GM19238 (cell line): Measurements from ENCODE around the gene ANXA6.

ENCODE experiments used
- DNase-seq: peaks from one replicate; pipeline ENCODE4 v3.0.0; 2011; ENCODE audit warnings: low spot score; ENCODE audit not compliant: insufficient read length

The ANXA6 gene

DNA sequence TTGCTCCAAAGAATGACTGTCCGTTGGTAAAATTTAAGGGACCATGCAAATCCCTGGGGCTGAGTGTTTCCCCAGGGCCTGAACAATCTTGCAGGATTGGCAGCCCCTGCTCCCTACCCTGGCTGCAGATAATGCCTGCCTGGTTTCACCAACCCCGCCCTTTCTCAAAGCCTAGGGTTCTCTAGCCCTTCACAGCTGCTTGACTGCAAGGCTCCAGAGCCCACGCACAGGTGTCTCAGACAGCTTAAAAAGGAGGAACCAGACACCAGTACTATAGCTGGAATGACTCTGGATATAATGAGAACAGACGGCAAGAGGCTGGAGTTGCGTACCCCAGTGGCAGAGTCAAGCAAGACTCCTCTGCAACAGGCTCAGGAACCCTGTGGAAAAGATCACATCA lies 51.5 kb downstream of the ANXA6 start:
- DNase-seq = no peak

DNA sequence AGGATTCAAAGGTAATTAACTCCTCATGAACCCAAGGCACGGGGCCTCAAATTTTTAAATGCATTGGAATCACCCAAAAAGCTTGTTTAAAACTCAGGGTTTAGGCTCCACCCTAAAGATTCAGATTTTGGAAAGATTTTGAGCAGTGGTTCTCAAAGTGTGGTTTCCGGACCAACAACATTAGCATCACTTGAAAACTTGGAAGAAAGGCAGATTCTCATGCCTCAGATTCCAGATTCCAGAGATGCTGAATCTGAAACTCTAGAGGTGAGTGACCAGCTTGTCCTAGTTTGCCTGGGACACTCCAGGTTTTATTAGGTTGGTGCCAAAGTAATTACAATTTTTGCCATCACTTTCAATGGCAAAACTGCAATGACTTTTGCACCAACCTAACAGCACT lies 52.0 kb downstream of the ANXA6 start:
- no peak for DNase-seq

DNA sequence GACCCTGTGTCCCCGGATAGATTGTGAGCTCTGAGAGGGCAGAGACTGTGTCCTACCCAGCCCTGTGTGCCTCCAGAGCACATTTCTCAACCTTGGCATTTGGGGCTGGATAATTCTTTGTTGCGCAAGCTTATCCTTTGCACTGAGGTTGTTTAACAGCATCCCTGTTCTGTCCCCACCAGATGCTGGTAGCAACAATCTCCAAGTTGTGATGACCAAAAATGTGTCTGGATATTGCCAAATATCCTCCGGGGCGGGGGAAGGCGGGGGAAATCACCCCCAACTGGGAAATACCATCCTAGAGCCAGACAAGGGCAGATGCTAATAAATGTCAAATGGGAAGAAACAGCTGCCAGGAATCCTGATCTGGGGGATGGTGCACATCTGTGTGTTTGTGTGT lies 52.8 kb downstream of the ANXA6 start:
- no peak for DNase-seq

DNA sequence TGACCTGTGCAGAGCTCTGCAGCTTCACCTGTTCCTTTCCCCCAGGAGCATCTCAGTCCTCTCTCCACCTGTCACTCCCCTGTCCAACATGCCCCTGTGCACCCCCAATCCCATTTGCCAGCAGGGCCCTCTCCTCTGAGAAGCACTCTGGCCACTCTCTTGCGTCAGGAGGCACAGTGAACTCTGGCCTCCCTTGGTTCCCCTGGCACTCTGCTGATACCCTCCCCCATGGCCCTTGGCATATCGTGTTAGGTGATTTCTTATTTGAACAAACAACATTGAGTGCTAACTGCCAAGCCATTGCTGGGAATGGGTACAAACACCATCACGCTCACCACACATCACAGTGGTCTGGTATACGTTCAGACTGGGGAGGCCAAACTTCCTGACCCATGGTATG lies 55.8 kb downstream of the ANXA6 start:
- DNase-seq = no peak

DNA sequence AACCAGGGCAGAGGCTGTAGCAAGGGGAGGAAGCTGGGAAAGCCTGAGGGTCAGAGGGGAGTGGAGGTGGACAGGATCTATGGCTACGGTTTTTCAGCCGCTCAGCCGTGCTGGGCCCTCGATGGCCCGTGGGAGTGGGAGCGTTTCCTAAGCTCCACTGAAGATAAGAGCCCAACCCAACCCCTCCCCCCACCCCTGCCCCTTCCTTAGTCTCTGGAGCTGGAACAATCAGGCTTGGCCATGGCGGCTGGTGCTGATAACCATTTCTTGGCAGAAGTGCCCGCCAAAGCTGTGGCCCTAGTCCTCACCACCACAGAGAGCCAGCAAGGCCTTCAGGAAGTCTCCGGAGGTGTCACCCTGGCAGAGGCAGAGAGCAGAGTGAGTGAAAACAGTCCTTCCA lies 56.4 kb downstream of the ANXA6 start:
- DNase-seq = no peak

DNA sequence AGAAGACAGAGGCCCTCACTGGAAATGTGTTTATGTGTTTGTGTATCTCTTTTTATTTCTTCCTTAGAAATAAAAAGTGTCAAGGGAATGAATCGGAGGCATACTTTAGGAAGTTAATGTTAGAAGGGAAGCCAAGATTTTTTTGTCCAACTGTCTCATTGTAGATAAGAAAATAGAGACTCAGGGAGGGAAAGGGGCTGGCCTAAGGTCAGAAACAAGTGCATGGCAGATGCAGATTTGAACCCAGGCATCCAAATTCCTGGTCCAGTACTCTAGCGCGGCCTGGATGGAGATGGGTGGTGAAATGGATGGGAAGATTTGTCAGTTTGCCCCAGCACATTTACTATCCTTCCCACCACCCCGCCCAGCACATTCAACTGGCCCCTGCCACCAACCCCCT lies 56.9 kb downstream of the ANXA6 start:
- DNase-seq = no peak

DNA sequence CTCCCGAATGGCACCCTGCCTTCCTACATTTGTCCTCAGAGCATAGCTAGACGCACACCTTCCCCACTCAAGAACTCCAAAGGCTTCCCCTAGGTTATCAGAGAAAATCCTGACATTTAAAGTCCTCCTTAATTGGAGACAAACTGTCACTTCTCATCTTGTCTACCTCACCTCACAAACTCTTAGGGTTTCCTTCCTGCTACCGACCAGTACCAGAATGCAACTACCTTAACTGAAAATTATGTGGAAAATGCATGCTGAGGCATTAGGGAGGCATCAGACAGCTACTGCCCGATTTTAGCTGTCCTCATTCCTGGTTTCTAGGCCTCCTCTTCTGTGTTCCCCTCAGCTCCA lies 58.8 kb downstream of the ANXA6 start:
- DNase-seq = no peak

DNA sequence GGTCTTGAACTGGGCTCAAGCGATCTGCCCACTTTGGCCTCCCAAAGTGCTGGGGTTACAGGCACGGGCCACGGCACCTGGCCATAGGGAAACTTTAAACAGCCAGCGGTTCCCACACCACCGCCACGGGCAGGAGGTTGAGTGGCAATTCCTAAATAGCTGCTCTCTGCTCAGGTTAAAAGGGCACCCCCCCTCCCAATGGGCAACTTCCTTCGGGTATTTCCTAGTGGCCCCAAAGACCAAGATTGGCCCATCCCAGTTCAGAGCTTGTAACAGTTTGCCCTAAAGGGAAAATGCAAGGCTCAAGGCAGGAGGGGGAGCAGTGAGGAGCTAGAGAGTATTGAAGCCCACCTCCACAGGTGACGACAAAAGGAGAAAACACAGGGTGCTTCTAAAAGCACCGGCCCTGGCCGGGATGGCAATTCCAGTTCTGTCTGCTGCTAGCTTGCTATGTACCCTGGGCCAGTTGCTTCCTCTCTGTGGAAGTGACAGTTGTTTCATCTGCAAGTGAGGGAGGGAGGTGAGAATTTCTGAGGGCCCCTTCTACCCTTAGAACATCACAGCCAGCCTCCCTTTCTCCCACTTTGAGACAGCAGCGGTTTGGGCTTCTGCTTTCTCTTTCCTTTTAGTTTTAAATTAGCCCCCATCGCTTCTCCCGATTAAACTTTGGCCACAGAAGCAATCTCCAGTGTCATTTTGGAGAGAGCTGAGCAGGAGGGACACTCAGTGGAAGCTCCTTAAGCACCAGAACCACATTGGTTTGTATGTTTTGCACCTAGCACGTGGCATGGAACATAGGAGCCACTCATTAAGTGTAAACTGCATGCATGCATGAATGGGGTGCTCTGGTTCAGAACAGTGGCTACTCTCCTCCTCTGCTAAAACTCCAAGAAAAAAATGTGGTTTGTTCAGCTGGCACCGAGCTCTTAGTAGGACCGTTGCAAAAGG lies 59.5 kb downstream of the ANXA6 start:
- peak; percentile 53 for DNase-seq

DNA sequence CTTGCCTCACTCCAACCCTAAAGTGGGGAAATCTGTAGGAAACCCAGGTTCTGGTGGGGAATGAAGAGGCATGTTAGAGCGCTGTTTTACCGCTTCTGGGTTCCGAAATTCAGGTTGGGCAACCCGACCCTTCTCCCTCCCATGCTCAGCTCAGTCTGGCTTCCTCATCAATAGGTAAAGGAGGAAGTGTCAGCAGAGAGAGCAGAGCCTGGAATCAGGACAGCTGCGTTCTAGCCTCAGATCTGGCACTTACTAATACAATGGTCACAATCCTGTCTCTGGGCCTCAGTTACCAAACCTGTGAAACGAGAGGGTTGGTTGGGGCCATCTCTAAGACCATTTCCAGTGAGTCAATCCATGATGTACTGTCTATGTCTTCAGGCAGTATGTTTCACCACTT lies 60.5 kb downstream of the ANXA6 start:
- no peak for DNase-seq

DNA sequence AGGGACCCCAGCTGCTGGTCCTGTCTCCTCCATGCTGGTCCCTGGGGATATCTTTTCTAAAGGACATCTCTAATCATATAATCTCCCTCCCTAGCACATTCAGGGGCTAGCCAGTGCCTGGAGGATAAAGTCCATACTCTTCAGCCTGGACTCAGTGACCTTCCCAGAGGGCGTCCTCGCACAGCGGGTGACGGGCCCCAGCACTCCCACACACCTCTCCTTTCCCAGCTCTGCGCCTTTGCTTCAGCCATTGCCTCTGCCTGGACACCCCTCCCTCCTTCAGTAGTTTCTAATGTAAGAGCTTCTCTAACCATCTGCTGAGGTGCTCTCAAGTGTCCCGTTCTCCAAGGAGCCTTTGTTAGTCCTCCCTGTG lies 61.6 kb downstream of the ANXA6 start:
- no peak for DNase-seq

DNA sequence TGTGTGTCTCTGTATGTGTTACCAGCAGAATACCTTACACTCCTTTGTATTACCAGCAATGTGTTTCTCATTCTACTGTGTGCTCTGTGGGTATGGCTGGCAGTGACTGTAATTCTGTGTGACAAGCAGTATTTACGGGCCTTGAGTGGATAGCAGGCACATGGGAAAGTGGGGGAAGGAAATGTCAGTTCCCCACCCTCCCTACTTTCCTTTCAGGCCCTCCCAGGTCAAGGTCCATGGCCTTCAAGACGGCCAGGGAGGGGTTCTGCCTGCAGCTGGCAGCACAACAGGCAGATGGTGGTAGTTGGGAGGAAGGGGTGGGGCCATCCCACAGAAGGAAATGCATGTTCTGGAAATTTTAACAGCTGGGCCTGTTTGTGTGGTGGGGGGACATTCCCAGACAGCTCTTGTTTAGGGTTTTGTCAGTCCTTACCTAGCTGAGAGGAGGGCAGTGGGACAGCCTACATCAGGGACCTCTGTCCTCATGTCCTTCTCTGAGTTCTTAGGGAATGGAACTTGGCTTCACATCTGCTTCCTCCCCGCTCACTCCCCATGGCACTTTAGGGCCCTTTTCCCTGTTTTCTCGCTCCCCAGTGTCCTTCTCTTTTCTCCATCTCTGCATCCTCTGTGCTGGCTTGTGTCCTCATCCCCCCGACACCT lies 62.1 kb downstream of the ANXA6 start:
- no peak for DNase-seq

DNA sequence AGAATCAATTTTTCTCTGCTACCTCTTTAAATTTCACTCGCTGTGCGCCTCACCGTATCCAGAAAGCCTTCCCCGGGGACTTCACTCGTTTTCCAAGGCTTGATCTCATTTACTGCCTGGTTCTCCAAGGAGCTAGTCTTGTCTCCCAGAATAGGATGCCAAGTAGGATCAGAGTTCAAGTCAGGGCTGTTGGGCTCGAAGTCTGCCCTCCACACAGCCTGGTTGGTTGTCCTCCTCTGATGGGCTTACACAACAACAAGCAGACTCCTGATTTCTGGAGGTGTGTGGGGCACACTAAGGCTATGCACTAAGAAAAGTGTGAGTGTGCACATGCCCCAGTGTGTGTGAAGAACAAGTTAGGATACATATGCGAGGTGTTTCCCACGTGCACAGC lies 62.7 kb downstream of the ANXA6 start:
- no peak for DNase-seq

DNA sequence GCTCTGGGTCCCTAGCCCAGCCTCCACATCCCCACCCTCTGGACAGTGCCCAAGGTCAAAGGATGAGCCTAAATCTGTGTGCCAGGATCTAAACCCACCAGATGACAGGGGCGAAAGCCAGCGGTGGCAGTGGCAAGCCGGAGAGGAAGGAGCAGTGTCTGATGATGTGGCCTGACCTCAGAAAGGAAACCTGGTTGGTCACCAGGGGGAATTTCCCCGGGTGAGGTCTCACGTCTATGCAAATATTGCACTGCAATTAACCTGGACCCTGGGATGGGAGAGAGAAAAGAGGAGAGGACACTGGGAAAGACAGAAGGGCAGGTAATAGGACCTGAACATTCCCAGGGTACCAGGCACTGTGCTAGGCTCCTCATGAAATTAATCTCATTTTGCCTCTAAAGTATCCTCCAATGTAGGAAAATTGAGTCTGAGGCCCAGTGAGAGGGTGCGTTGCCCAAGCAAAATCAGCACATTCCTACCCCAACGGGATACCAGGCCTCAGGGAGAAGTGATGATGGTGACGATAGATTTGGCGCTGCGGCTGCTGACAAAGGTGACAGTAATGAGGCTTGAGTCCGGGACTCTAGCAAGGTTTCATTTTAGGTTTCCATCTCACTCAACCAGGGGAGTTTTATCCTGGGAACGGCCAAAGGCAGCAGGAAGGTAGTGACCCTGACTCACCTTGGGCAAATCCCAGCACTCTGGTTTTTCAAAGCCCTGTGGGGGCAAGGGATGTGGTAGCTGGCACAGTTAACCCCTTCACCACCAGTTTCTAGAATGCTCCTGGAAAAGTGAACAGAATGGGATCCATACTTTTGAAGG lies 63.3 kb downstream of the ANXA6 start:
- peak; percentile 60 for DNase-seq

DNA sequence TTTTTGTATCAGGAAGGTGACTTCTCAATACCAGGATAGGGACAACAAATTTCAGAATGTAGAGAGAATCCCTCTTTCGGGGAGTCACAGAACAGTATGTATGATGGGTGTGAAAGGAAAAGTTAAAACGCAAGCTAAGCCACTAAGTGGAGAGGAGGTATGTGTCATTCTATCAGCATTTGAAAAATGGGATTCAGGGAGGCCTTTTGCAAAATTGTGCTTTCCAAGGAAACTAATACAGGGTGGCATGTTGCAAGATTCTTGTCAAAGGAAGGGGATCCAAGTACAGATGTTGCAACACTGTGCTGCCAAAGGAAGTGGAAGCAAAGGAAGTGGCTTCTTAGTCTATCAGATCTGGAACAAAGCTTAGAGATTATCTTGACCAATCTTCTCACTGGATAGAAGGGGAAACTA lies 64.1 kb downstream of the ANXA6 start:
- no peak for DNase-seq

DNA sequence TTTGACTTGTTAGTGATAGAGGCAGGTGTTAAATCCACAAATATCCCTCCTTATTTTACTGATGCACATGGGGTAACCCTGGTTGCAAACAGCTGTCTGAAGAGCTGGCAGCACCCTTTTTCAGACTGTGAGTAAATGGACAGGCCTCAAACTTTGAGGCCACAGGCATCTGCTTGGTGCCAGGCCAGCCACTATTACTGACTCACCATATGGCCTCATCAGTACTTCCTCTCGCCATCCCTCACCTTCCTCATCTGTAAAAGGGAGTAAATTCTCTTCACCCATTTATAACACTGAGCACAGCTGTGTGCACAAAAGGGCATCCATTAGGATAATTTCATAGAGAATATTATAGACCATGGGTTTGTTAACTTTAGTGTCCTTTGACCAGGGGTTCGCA lies 64.8 kb downstream of the ANXA6 start:
- no peak for DNase-seq

DNA sequence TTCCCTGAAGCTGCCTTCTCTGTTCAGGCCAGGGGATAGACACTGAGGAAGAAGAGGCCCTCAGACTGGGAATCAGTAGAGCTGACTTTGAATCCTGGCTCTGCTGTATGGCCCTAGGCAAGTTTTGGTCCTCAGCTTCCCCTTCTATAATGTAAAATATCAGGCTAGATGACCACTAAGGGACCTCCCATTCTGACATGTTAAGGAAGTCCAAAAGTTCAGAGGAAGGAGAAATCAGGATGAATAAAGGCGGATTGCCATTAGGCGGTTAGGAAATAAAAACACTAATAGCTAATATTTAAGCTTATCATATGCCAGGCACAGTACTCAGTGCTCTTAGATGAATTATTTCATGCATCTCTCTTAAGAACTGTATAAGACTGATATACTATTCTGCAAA lies 67.9 kb downstream of the ANXA6 start:
- no peak for DNase-seq

DNA sequence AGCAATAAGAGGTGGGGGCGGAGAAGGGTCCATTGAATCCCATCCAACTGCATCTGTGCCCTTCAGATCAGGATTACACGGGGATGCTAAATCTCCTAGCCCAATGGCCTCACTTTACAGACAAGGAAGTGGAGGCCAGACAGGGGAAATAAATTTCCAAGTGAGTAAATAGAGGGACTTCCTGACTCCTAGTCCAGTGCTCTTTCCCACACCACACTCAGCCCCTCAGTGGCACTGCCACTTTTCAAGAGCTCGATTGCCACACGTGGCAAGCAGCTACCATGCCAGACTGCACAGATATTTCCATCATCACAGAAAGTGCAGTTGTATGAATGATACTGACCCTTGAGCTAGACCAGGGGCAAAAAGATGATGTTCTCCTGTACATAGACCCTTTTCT lies 68.6 kb downstream of the ANXA6 start:
- no peak for DNase-seq

DNA sequence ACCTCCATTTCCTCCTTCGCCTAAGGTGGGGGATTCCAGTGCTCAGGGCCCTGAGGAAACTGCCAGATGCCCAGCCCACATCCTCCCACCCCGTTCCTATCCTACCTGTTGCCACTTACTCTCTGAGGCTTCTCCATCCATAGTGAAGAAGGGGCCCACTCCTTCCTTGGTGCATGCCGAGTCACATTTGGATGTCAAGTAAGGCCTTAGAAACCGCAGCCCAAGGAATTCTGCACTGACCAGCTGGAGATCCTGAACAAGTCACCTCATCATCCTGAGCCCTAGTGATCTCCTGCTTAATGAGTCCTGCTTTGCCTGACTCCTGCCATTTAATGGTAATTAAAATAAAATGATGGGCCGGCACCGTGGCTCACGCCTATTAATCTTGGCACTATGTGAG lies 70.1 kb downstream of the ANXA6 start:
- no peak for DNase-seq

DNA sequence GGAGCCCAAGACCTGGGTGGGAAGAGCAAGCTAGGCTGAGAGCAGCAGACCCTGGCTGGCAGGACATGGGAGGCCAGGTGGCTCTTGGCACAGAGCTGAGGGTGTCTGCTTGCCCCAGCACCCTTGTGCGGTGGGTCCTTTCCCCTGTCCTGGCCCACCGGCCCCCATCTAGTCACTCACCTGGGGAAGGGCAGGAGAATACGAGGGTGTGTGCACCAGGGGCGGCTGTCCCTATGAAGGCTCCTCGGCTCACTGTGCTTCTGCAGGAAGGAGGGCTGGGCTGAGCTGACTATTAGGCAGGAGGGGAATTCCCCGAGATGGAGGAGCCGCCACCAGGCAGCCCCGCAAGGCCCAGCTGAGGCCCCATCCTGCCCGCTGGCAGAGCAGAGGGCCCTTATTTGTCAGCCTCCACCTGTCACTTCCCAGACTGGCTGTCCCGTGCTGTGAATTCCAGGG lies 70.6 kb downstream of the ANXA6 start:
- peak; percentile 77 for DNase-seq

DNA sequence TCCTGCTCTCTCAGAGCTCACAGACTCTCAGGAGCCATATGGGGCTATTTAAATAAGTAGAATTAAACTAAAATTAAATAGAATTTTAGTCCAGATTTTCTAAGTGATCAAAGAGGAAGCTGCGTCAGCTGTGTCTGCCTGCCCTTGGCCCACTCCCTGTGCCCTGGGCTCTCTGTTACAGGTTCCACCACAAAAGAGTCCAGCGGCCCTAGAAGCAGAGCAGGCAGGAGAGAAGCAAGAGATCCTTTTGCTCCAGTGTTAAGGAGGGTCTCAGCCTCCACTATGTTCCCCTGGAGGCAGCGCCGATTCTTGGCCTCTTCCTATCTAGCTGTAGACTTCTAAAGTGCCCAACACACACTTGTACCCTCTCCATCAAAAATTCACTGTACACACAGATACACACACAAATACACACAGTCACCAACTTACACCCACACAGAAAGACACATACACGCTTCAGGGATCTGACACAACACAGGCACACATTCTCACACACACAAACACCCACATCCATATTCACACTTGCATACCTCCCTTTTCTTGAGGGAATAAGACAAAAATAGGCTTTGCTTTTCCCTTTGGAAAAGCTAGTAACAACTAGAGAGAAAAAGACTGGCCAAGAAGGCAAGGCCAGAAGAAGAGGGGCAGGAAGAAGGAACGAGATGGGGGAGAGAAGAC lies 71.2 kb downstream of the ANXA6 start:
- DNase-seq = no peak

DNA sequence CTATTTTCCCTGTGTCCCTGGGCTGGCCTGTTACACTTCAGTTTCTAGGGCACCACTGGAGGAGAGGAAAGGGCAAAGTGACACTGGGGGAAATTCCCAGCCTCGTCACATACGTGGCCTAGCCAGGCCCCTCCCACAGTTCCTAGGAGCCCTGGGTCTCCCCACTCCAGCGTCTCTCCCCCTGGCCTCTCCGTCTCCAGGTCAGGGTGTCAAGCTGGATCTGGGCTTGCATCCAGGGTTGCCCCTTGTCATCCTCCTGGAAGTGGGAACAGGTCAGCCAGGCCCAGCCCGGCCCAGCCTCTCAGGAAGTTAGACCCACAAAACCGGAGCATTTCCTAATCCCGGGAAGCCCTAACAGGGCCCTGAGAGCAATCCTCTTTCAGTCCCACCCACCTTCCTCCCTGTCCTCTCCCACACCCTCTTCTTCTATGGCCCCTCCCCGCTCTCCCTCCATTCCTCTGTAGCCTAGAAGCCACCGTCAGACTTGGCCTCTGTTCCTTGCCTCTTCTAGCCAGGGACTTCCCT lies 72.0 kb downstream of the ANXA6 start:
- DNase-seq = no peak
